ENCODE data around the gene FUT3.
"Not testable (repeated sequence)": the region's sequence is repeated elsewhere in the genome, so short reads cannot be mapped to it uniquely, and the experiment has no call there.

FUT3 gene

DNA sequence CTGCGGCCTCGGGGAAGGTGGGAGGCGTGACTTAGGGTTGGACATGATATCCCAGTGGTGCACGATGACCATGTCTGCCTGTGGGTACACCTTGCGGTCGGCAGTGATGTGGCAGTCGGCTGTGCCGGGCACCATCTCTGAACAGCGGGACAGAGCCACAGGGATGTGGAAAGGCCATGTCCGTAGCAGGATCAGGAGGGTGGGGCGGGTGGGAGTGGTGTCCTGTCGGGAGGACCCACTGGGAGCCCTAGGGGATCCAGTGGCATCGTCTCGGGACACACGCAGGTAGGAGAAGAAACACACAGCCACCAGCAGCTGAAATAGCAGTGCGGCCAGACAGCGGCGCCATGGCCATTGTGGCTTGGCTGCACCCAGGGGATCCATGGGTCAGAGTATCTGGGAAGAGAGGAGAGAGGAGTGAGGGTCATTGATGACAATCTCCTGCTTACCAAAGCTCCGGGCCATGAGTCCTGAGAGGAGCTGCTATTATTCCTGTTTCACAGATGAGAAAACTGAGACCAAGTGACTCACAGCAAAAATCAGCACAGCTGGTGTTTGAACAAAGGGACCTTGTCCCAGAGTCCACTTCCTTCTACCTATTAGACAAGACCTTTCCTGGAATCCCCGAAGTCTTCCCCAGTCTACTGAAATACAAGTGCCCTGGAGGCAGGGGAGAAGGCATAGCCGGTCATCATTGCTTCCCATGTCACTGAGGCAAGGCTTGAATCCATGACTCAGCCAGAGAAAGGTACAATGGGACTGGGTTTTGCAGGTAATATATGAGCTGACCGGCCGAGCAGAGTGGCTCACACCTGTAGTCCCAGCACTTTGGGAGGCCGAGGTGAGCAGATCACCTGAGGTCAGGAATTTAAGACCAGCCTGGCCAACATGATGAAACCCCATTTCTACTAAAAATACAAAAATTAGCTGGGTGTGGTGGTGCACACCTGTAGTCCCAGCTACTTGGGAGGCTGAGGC, 6.5 kb downstream of the FUT3 start:
- FAIRE-seq = no peak

DNA sequence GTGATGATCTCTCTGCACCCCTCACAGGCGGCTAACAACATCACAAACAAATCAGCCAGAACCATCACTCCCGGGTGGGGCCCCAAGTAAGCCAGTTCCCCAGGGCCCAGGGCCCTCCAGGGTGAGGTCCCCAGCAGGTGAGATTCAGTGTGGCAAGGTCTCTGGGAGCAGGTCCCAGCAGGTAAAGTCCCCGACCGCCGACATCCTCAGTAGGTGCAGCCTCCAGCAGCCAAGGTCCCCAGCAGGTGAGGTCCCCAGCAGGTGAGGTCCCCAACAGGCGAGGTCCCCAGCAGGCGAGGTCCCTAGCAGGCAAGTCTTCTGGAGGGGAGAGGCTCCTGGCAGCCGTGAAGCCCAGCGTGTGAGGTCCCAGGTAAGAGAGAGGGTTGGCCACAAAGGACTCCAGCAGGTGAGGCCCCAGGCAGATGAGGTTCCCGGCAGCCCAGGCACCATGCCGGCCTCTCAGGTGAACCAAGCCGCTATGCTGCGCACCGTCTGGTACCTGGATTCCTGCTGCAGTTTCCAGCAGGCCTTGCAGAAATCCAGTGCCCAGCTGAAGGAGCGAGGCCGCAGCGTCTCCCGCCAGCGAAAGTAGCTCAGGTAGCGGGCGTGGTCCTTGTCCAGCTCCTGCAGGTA, 7.8 kb downstream of the FUT3 start:
- no peak for FAIRE-seq

DNA sequence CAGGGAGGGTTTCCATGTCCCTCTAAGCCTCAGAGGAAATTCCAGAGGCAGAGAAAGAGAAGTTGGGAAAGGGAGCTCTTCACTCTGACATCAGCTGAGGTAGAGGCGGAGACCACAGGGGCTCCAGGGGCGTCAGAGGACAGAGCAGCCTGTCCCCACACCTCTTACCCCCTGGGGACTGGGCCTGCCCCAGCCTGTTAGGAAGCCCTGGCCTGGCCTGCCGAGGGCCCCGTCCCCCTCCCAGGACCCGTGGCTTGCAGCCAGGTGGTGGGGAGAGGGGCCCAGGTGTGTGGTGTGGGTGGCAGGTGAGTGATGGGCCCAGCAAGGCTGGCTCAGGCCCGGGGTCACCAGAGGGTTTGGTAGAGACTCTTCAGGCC, 9.5 kb downstream of the FUT3 start:
- not testable (repeated sequence) for FAIRE-seq

DNA sequence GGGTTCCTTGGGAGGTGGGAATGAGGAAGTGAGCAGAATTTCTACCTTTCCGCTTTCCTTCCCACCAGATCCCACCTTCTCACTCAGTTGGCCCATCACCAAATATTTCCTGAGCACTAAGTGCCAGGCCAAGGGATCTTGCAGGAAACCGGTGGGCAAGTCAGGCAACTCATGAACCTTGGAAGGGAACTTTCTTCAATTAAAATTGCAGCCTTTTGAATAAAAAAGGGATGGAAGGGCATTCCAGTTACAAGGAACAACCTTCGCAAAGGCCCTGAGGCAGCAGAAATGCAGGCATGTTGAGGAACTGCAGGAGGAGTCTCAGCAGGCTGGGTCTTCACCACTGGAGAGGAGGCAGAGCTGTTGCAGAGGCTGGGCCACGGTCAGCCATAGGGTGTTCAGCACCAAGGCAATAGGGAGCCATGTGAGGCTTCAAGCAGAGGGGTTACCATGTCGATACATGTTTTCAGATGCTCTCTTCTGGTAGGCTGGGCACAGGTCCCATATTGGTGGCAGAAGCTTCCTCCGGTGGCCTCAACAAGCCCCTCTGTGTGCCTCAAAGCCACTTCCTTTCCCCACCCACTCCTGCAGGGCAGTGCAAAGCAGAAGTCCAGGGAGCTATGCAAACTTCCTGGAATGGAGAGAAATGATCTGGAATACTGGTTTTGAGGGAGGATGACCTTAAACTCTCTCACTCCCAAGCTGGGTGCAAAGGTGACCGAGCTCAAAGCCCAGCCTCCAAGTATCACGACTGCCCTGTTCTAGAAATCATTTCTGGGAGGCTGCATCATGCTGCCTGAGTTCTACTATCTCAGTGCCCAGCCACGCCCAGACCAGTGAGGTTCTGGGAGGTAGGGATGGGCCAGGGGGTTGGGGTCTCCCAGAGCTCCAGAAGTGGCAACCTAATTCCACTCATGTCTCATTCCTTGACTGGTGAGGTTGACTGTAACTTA, 11.9 kb downstream of the FUT3 start, which contains the start of gene FUT6:
Gene FUT6, minus strand, starts transcription at position 638 of the 953 bp plus-strand sequence. CDS start 7,135 bp downstream, outside the sequence.
- no peak for FAIRE-seq

DNA sequence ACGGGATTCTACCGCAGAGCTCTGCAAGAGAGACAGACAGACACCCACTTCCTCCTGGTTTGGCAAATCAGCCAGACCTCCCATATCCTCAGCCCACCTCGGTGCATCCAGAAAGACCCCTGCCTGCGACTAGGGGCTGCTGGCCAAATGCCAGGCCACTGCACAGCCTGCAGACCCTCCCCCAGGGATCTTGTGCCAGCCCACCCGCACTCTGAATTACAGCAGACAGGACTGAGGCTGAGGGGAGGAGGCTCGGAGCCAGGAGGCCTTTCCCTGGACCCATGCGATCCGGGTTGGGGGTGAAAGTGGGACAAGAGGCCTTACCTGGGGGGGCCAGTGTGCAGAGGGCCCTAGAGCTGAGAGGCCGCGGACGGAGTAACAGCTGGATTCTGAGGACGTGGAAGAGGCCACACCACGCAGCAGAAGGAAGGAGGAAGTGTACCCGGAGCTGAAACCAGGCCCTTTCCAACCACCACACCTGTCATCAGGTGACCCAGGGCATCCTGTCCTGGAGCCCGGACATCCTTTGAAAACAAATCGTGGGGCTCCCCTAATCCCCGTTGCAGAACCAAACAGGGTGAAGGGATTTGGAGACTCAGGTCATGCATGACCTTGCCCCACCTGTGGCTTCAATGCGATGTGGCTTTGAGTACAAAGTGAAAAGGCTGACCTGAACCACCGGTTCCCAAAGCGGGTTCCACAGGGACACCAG, 12.7 kb downstream of the FUT3 start:
- FAIRE-seq = no peak

DNA sequence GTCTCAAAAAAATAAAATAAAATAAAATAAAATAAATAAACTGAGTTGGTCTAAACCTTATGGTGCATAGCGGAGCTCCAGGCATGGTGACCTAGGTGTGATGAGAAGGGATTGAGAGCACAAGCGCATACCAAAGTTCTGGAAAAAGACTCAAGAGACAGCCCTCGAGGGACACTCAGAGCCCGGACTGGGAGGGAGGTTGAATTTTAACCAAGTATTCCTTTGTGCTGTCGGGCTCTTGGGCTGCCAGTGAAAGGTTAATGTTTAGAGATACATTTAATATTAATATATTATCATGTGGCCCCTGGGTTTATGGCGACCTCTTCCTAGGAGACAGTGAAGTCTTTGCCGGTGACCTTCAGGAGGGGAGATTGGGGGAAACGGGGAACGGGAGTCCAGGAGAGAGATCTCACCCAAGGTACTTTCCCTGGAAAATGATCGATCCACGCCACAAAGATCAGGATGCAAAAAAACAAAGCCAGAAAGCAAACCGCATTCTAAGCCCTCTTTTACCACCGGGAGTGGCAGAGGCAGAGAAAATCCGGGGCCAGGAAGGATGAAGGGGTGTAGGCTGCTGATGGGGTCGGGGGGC, 13.4 kb downstream of the FUT3 start:
- no peak for FAIRE-seq

DNA sequence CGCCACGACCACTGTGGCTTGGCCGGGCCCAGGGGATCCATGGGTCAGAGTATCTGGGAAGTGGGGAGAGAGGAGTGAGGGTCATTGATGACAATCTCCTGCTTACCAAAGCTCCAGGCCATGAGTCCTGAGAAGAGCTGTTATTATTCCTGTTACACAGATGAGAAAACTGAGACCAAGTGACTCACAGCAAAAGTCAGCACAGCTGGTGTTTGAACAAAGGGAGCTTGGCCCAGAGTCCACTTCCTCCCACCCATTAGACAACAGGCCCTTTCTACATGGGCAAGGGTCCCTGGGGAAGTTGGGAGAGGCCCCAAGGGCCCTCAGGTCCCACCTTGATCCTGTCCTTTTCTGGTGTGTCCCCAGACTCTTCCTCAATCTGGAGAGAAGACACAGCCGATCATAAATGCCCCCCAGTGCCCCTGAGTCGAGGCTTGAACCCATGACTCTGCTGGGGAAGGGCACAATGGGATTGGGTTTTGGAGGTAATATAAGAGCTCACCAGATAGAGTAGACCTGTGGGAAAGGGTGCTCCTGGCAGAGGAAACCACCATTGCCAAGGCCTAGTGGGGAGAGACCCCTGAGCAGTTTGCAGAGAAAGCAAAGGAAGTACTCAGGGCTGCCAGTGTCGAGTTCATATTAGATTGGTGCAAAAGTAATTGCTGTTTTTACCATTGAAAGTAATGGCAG, 18.6 kb downstream of the FUT3 start:
- no peak for FAIRE-seq

DNA sequence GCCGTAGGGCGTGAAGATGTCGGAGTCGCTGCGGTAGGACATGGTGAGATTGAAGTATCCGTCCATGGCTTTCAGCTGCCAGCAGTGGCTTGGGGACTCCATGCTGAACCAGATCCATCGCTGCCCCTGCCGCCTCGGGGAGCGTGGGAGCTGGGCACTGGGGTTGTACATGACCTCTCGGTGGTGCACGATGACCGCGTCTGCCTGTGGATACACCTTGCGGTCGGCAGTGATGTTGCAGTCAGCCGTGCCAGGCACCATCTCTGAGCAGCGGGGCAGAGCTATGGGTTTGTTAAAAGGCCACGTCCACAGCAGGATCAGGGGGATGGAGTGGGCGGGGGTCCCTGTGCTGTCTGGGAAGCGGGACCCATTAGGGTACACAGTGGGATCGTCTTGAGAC, 19.2 kb downstream of the FUT3 start:
- no peak for FAIRE-seq

DNA sequence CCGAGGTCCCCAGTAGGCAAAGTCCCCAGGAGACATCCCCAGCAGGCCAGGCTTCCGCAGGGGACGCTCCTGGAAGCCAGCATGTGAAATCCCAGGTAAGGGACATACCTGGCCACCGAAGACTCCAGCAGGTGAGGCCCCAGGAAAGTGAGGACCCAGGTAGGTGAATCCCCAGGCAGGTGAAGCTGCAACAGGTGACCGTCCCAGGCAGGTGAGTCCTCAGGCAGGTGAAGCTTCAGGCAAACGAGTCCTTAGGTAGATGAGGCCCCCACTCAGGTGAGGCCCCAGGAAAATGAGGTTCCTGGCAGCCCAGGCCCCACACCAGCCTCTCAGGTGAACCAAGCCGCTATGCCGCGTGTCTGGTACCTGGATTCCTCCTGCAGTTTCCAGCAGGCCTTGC, 20.1 kb downstream of the FUT3 start:
- FAIRE-seq = no peak

DNA sequence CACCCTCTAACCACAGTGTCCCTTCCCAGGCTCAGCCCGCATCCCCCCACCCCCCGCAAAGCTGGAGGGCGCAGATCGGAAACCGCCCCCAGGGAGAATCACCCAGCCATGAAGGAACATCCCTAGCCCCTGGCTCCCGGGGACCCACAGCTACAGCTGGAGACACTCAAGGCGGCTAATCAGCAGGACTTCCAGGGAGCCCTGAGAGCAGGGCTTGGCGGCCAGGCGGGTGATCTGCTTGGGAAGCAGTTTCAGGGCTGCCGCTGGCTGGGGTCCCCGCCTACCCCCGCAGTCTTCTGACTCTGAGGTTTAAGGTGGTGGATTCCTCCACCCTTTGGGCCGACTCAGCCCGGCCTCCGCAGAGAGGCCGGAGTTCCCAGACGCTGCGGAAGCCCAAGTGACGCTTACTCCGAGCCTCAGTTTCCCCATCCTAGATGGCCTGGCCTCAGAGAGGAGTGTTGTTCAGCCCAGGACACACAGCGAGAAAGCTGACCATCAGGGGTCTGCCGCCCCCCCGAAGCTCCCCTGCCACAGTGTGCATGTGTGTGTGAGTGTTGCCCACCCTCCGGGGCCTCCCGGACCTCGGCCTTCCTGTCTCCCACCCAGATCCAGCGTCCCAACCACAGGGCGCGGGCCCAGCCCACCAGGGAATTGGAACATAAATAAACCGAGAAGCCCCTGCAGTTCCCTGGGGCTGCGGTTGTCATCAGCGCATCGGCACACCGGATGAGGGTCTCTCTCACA, 21.5 kb downstream of the FUT3 start:
- FAIRE-seq = no peak

DNA sequence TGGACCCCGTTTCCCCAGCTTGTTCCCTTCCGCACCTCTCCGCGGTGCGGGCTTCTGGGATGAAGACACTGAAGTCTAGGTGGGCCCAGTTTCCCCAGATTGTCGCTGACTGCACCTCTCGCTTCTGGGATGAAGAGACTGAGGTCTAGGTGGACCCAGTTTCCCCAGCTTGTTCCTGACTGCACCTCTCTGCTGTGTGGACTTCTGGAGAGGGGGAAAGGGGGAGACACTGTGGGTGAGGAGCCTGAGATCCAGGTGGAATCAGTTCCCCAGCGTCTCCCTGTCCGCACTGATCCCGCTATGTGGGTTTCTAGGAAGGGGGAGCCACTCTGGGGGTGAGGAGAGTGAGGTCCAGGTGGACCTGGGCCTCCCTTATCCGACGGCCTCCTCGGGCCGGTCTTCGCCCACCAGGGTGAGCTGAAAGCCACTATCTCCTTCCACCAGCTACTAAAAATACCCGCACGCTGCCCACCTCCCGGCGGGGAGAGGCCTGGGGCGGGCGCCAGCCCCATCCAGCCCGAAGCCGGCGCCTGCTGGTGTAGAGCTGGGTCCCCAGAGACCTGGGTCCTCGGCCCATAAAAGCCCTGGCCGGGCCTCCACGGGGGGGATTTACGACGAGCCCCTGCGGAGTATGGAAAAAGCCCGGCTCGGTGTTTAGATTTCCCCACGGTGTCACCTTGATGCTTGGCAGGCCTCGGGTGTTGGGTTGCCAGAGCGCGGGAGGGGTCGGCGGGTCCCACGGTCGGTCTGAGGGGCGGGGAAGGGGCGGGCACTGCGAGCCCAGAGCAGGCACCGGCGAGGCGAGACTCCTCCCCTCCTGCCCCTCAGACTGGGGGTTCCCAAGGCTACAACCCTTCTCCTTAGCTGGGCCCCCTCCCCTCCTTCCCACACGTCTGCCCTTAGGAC, 22.3 kb downstream of the FUT3 start:
- no peak for FAIRE-seq

DNA sequence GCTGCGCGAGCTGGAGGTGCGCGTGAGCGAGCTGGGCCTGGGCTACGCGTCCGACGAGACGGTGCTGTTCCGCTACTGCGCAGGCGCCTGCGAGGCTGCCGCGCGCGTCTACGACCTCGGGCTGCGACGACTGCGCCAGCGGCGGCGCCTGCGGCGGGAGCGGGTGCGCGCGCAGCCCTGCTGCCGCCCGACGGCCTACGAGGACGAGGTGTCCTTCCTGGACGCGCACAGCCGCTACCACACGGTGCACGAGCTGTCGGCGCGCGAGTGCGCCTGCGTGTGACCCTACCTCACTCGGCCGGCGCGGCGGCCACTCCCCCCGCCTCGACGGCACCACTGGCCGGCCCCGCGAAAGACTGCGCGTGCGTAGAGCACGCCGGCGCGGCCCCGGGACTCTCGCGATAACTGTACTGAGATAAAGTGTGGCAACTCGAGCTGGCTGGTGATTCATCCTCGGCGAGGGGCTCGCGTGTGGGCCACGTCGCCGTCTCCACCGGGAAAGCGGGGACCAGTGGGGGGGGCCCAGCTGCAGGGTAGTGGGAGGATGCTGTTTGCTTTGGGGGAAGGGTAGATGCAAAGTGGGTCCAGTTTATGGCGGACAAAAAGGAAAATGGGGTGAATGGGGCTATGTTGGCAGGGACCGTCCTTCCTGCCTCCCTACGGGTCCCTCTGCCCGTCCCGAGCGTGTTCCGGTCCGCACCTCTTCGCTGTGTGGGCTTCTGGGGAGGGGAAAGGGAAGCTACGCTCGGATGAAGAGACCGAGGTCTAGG, 23.2 kb downstream of the FUT3 start:
- no peak for FAIRE-seq

DNA sequence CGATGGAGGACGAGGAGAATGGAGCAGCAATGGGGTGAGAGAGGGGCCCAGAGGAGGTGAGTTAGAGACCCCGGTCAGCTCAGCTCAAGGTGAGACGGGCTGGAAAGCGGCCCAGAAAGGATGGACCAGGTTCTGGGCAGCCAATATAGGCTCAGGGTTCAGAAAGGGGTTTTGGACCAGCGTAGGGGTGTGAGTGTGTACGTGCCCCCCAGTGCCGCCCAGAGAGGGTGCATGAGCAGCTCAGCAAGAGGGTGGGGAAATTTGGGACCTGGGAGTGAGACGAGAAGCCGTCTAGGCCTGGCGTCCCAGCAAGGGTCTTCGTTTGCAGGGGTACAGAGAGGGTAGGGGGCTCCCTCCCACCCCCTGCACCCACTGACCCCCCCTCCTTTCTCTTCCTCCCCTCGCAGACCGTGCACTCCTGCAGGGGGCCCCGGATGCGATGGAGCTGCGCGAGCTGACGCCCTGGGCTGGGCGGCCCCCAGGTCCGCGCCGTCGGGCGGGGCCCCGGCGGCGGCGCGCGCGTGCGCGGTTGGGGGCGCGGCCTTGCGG, 23.8 kb downstream of the FUT3 start:
- no peak for FAIRE-seq

DNA sequence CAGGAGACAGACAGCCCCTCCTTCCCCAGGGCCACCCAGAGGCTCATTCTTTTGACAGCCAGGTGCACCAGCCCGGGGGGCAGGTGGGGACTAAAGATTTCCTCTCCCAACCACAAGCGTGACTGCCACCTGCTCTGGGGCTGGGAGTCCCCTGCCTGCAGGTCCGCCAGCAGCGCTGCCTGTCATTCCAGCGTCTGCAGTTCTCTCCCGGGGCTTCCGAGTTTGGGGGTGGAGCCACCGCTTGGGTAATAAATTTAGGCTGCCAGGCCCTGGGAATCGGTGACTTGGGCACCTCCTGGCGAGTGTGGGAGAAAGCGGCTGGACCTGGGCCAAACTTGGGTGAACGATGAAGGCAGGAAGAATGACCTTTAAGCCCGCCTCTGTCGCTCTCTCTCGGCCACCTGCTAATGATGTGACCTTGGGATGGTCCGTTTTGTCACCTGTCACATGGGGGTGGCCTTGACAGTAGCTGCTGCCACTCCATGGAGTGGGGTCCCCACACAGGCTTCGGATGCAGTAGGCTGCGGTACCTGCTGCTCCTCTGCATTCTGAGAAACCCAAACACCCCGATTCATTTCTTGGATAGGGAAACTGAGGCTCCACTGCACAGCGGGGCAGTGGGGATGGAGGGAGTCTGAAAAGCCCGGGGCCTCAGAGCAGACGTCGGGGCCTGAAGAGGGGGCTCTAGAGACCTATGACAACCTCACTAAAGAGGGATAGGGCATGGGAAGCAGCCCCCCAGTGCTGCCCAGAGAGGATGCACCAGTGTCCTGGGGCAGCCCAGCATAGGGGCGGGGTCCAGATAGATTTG, 24.5 kb downstream of the FUT3 start:
- FAIRE-seq = no peak

DNA sequence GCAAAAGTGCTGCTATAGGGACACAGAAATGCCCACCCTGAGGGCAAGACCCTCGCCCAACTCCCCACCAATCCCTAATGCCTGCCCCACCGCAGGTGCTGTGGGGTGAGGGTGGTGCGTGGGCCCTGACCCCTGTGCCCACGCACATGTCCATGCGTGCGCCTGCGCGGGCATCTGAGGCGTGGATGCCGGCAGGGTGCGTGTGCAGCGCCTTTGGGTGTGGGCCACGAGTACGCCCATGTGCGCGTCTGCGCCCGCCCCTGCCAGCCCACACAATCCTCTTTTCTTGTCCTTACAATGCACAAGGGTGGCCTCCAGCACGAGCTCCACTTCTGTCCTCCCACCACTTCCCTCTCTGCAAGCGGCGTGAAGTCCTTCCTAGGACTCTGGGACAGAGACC, 26.1 kb downstream of the FUT3 start:
- no peak for FAIRE-seq

DNA sequence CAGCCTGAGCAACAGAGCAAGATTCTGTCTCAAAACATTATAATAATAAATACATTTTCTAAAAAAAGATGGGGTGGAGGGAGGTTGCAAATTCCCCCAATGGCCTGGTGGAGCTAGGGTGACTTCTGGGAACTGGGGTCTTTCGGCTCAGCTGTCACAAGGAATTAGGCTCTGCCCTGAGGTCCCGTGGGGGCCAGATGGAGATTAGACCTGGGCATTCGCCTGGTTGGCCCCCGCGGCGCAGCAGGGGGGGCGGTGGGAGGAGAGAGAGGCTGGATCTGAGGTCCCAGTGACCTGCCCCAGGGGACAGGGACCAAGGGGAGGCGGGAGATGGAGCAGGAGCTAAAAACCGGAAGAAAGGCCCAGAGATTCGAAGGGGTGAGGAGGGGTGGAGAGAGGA, 26.5 kb downstream of the FUT3 start:
- FAIRE-seq = no peak

DNA sequence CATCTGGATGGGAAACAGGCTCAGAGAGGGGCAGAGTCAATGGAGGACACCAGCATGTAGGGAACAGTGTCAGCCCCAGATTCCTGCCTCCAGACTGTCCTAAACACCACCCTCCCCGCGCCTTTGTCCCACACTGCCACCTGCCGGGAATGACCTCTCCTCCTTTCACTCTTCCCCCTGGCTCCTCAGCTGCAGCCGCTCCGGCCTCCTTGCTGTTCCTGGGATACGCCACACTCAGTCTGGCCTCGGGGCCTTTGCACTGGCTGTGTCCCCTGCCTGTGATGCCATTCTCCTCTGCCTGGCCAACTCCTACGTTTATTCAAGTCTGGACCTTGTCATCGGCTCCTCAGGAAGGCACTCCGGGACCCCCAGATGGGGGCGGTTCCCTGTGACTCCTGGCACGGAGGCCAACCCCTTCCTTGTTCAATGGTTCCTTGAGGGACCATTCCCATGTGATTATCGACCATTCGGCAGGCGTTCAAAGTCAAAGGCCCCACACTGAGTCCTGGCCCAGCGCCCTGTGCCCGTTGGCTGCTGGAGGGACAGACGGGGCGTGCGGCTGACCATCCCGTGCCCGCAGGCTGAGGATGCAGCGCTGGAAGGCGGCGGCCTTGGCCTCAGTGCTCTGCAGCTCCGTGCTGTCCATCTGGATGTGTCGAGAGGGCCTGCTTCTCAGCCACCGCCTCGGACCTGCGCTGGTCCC, 27.5 kb downstream of the FUT3 start:
- FAIRE-seq = no peak

All from colon (tissue), 2 donors.